Caco-2 (cell line): ENCODE results near the gene SCN9A. TPM values are rescaled to one million over a fixed set of nuclear protein-coding genes. Genes with fewer than 3 reads are reported as not detected.
"Not testable (repeated sequence)": the region's sequence is repeated elsewhere in the genome, so short reads cannot be mapped to it uniquely, and the experiment has no call there.

ENCODE experiments used
- BruUV-seq: library from RNA; stranded (reverse); fragments of 400-500 nt; replicated peaks from 2 replicates; lab custom pipeline; 2021; lab: Mats Ljungman, UMichigan
- CTCF ChIA-PET: fragments of 300-600 bp; sonication (Branson Sonifier 250); formaldehyde crosslinking; loops from one replicate; lab custom pipeline; 2022; ENCODE audit warnings: antibody characterized with exemption; lab: Charles Lee
- POLR2A ChIA-PET: fragments of 300-600 bp; sonication (Branson Sonifier 250); formaldehyde crosslinking; loops from one replicate; lab custom pipeline; 2022; ENCODE audit warnings: antibody characterized with exemption; lab: Charles Lee
- DNase-seq, 2 experiments: peaks; one replicate each; pipeline versions ENCODE4 v3.0.0 to v3.0.0-alpha.2; 2020 to 2022
- H3K27me3 ChIP-seq: replicated peaks from 2 replicates; pipeline ENCODE4 v1.6.0; 2011; ENCODE audit warnings: low read length; ENCODE audit not compliant: control insufficient read depth, insufficient read depth
- H3K36me3 ChIP-seq: 2 replicates; pipeline ENCODE4 v1.5.1; 2011; ENCODE audit warnings: low read length; ENCODE audit not compliant: control insufficient read depth, insufficient read depth
- H3K4me1 ChIP-seq: fragments of 250-450 bp; sonication (Bioruptor Pico); 2 replicates; pipeline ENCODE4 v1.5.1; 2020; ENCODE audit warnings: mild to moderate bottlenecking
- H3K4me3 ChIP-seq: 2 replicates; pipeline ENCODE4 v1.5.1; 2011; ENCODE audit warnings: low read depth, mild to moderate bottlenecking, control low read depth, low read length
- H3K9me3 ChIP-seq: fragments of 250-450 bp; sonication (Bioruptor Pico); 2 replicates; pipeline ENCODE4 v1.5.1; 2020; ENCODE audit warnings: mild to moderate bottlenecking, moderate library complexity
- H3K27ac Mint-ChIP-seq: one replicate; pipeline ENCODE4 v1.8.0; 2022; ENCODE audit warnings: mixed read lengths; ENCODE audit not compliant: unreplicated experiment
- H3K27me3 Mint-ChIP-seq: one replicate; pipeline ENCODE4 v1.8.0; 2022; ENCODE audit warnings: mixed read lengths; ENCODE audit not compliant: insufficient read depth, unreplicated experiment
- H3K36me3 Mint-ChIP-seq: one replicate; pipeline ENCODE4 v1.8.0; 2022; ENCODE audit warnings: mild to moderate bottlenecking, mixed read lengths; ENCODE audit not compliant: insufficient read depth, unreplicated experiment
- H3K4me1 Mint-ChIP-seq: one replicate; pipeline ENCODE4 v1.8.0; 2022; ENCODE audit warnings: low read depth, mixed read lengths; ENCODE audit not compliant: unreplicated experiment
- H3K4me3 Mint-ChIP-seq: one replicate; pipeline ENCODE4 v1.8.0; 2022; ENCODE audit warnings: mild to moderate bottlenecking, moderate library complexity, mixed read lengths; ENCODE audit not compliant: unreplicated experiment
- H3K9me3 Mint-ChIP-seq: one replicate; pipeline ENCODE4 v1.8.0; 2022; ENCODE audit warnings: mixed read lengths; ENCODE audit not compliant: unreplicated experiment
- intact Hi-C: fragments of 100-400 bp; cut with micrococcal nuclease; formaldehyde crosslinking; loops from one replicate; pipeline ENCODE4 v1.10.0; 2022; ENCODE audit not compliant: unreplicated experiment
- total RNA-seq: library from RNA; stranded (reverse); gene quantifications from 2 replicates; pipeline ENCODE4 v1.2.3, GENCODE V29; 2022
- TF ChIP-seq, protein P1 (sequence below), 2 experiments: fragments of 200-600 bp in 1 of 2; IDR thresholded peaks; 1 replicate in 1 of 2; 2 replicates in 1 of 2; pipeline versions ENCODE4 v1.5.1 to v1.8.0; 2011 to 2022; ENCODE audit warnings: antibody characterized with exemption in 1 of 2, control low read depth in 1 of 2, inconsistent platforms in 1 of 2, low read depth in 1 of 2, low read length in 1 of 2, mild to moderate bottlenecking in 1 of 2, moderate library complexity in 1 of 2; ENCODE audit not compliant: insufficient read depth in 1 of 2, severe bottlenecking in 1 of 2, unreplicated experiment in 1 of 2

The SCN9A gene
- total RNA-seq, 1 experiment from 2014 or later = 18.5 TPM

DNA sequence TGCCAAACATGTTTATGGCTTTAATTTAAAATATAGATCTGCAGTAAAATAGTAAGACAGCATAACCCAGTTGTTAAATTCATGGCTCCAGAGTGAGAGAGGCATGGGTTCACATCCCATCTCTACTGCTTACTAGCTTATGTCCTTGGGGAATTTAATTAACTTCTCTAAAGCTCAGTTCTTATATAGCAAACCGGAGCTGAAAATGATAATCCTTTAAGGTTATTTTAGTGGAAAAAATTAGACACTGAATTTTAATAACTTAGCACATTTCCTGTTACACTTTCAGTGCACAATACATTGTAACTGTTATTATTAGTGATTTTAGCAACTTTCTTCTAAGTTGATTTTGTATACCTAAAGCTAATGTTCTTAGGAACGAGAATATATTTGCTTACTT is 14.8 kb downstream of the SCN9A start:
- TF ChIP-seq, protein P1, sequence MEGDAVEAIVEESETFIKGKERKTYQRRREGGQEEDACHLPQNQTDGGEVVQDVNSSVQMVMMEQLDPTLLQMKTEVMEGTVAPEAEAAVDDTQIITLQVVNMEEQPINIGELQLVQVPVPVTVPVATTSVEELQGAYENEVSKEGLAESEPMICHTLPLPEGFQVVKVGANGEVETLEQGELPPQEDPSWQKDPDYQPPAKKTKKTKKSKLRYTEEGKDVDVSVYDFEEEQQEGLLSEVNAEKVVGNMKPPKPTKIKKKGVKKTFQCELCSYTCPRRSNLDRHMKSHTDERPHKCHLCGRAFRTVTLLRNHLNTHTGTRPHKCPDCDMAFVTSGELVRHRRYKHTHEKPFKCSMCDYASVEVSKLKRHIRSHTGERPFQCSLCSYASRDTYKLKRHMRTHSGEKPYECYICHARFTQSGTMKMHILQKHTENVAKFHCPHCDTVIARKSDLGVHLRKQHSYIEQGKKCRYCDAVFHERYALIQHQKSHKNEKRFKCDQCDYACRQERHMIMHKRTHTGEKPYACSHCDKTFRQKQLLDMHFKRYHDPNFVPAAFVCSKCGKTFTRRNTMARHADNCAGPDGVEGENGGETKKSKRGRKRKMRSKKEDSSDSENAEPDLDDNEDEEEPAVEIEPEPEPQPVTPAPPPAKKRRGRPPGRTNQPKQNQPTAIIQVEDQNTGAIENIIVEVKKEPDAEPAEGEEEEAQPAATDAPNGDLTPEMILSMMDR (IDR thresholded peaks at IDR 0.05; ENCODE audit: insufficient read depth in 1 of 2, low read depth in 1 of 2, low read length in 1 of 2, severe bottlenecking in 1 of 2, unreplicated experiment in 1 of 2) = no peak
- intact Hi-C loops = loop anchor here (1.0 kb wide), 4 partner anchors 15 to 155 kb away; no protein-coding TSS in a partner anchor
- Histone ChIP-seq H3K4me3 (no peak overlapping the region), H3K9me3 (no peaks in the 10 kb centered on the region), H3K4me1 (peaks cover 7% of the 10 kb centered on the region; the same call in 1 of the 2 replicates), H3K36me3 (no peaks in the 10 kb centered on the region), H3K27me3 (no peaks in the 10 kb centered on the region)
- BruUV-seq = no TSS peak
- ChIA-PET CTCF (interaction anchor here (1.0 to 1.4 kb wide), 2 partner anchors 14 to 36 kb away, joined by 3 to 7 read pairs; partner anchors contain the start of gene SCN9A), POLR2A (no interaction called here)
- Mint-ChIP-seq H3K9me3 (no peaks in the 10 kb centered on the region), H3K4me1 (peaks cover 6% of the 10 kb centered on the region), H3K36me3 (no peaks in the 10 kb centered on the region), H3K4me3 (no peak overlapping the region), H3K27me3 (no peaks in the 10 kb centered on the region), H3K27ac (no peak overlapping the region)
- no peak for DNase-seq

DNA sequence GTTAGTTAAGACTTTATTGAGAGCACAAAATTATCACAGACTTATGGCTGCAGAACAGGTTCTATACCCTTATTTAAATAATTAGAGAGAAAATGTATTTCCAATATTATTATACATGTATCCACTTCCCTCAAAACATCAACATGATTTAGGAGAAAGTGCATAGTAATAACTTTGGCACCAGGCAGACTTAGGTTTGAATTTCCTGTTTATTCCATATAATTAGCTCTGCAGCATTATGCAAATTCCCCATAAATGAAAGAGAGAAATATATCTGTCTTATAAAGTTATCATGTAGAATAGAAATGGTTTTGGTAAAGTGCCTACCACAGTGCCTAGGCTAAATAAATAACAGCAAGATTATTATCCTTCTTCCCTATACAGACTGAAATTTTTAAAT is 15.3 kb downstream of the SCN9A start:
- Mint-ChIP-seq H3K27me3 (no peaks in the 10 kb centered on the region), H3K36me3 (no peaks in the 10 kb centered on the region), H3K27ac (no peak overlapping the region), H3K4me3 (no peak overlapping the region), H3K9me3 (no peaks in the 10 kb centered on the region), H3K4me1 (peaks cover 6% of the 10 kb centered on the region)
- intact Hi-C loops = no loop called here
- no TSS peak for BruUV-seq
- TF ChIP-seq, protein P1 (IDR thresholded peaks at IDR 0.05; ENCODE audit: insufficient read depth in 1 of 2, low read depth in 1 of 2, low read length in 1 of 2, severe bottlenecking in 1 of 2, unreplicated experiment in 1 of 2) = no peak
- CTCF ChIA-PET = interaction anchor here (1.0 to 1.4 kb wide), 2 partner anchors 15 to 35 kb away, joined by 3 to 7 read pairs; partner anchors contain the start of gene SCN9A
- no peaks in the 10 kb centered on the region for H3K36me3 ChIP-seq
- no peaks in the 10 kb centered on the region for H3K9me3 ChIP-seq
- H3K4me3 ChIP-seq = no peak overlapping the region
- POLR2A ChIA-PET = no interaction called here
- H3K4me1 ChIP-seq = peaks cover 7% of the 10 kb centered on the region; the same call in 1 of the 2 replicates
- DNase-seq = no peak
- no peaks in the 10 kb centered on the region for H3K27me3 ChIP-seq

DNA sequence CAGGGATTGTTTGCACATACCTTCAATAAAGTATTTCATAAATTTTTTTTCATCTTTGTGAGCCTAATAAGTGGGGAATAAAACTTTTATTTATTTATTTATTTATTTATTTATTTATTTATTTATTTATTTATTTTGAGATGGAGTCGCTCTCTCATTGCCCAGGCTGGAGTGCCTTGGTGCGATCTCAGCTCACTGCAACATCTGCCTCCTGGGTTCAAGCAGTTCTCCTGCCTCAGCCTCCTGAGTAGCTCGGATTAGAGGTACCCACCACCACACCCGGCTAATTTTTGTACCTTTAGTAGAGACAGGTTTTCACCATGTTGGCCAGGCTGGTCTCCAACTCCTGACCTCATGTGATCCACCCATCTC is 17.8 kb downstream of the SCN9A start:
- CTCF ChIA-PET, H3K4me1 Mint-ChIP-seq, H3K36me3 ChIP-seq, BruUV-seq, POLR2A ChIA-PET, H3K4me3 Mint-ChIP-seq, intact Hi-C loops, H3K9me3 ChIP-seq, H3K9me3 Mint-ChIP-seq, H3K4me3 ChIP-seq, H3K27me3 Mint-ChIP-seq, H3K36me3 Mint-ChIP-seq, H3K27me3 ChIP-seq, DNase-seq, H3K4me1 ChIP-seq, H3K27ac Mint-ChIP-seq: not testable (repeated sequence)
